ENCODE data around the gene SHOC2.

- TF ChIP-seq BHLHE40 (IDR thresholded peaks at IDR 0.05; ENCODE audit: borderline replicate concordance) (no peak), FOXM1 (IDR thresholded peaks at IDR 0.05; ENCODE audit: borderline replicate concordance) (no peak), ELF4 (IDR thresholded peaks at IDR 0.05) (no peak), PKNOX1 (IDR thresholded peaks at IDR 0.05) (peak; percentile 57), SP1 (IDR thresholded peaks at IDR 0.05) (no peak), TARDBP (IDR thresholded peaks at IDR 0.05) (no peak), ARNT (IDR thresholded peaks at IDR 0.05) (no peak), SUZ12 (IDR thresholded peaks at IDR 0.05) (no peak), FOXK2 (IDR thresholded peaks at IDR 0.05) (no peak), FOXA1 (IDR thresholded peaks at IDR 0.05) (no peak), NFRKB (IDR thresholded peaks at IDR 0.05) (no peak), LEF1 (IDR thresholded peaks at IDR 0.05; ENCODE audit: borderline replicate concordance) (no peak), CTBP1 (IDR thresholded peaks at IDR 0.05; ENCODE audit: borderline replicate concordance) (no peak)
These were observed 45.3 kb downstream of the SHOC2 start for GRCh38 chr10:110964681-110965080.
